Ascending aorta (tissue), 2 donors: ENCODE results near the gene CLEC1A. TPM values are rescaled to one million over a fixed set of nuclear protein-coding genes. Genes with fewer than 3 reads are reported as not detected.

ENCODE experiments used
- DNase-seq, 2 donors: peaks; one replicate each; pipeline ENCODE4 v3.0.0-alpha.2; 2019; ENCODE audit warnings: low spot score in 2 of 2
- H3K27ac ChIP-seq, 2 donors: fragments of 200-600 bp; sonication (generic); one replicate each; pipeline ENCODE4 v1.5.1; 2016 to 2017; ENCODE audit warnings: mild to moderate bottlenecking in 1 of 2
- H3K27me3 ChIP-seq: fragments of 200-600 bp; sonication (generic); one replicate; pipeline ENCODE4 v1.5.1; 2017
- H3K36me3 ChIP-seq, 2 donors: fragments of 200-600 bp; sonication (generic); one replicate each; pipeline ENCODE4 v1.5.1; 2016
- H3K4me1 ChIP-seq, 2 donors: fragments of 200-600 bp; sonication (generic); one replicate each; pipeline ENCODE4 v1.5.1; 2016 to 2017; ENCODE audit warnings: mild to moderate bottlenecking in 1 of 2
- H3K4me3 ChIP-seq, 2 donors: fragments of 200-600 bp; sonication (generic); one replicate each; pipeline ENCODE4 v1.5.1; 2016 to 2017; ENCODE audit warnings: mild to moderate bottlenecking in 1 of 2
- H3K9me3 ChIP-seq, 2 donors: fragments of 200-600 bp; sonication (generic); one replicate each; pipeline ENCODE4 v1.5.1; 2016
- intact Hi-C: fragments of 100-400 bp; cut with DNase I; formaldehyde crosslinking; loops from one replicate; pipeline ENCODE4 v1.15.1; 2023
- total RNA-seq: library from RNA; depleted of rRNA; stranded (reverse); fragments of >200 nt; gene quantifications from one replicate; pipeline ENCODE4 v1.1.0, GENCODE V29; 2016
- TF ChIP-seq, protein P1 (sequence below), 3 experiments: fragments of 200-600 bp in 2 of 3; fragments of 450-650 bp in 1 of 3; sonication (generic) in 2 of 3; IDR thresholded peaks; one replicate each; pipeline ENCODE4 v1.5.1; 2016 to 2019; ENCODE audit warnings: antibody characterized with exemption in 3 of 3, mild to moderate bottlenecking in 1 of 3, moderate library complexity in 1 of 3

Gene CLEC1A
- total RNA-seq, 1 donor from 2014 or later = 13.2 TPM

DNA sequence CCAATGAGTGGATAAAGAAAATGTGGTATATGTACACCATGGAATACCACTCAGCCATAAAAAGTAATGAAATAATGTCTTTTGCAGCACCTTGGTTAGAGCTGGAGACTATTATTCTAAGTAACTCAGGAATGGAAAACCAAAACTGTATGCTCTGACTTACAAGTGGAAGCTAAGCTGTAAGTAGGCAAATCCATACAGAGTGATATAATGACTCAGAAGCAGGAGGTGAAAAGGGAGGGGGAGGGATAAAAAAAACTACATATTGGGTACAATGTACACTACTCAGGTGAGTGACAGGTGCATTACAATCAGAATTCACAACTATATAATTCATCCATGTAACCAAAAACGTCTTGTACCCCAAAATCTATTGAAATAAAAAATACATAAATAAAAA is 15.1 kb upstream of the CLEC1A start:
- no peak for DNase-seq
- no peaks in the 10 kb centered on the region for H3K9me3 ChIP-seq
- no peak overlapping the region for H3K4me3 ChIP-seq
- TF ChIP-seq, protein P1, sequence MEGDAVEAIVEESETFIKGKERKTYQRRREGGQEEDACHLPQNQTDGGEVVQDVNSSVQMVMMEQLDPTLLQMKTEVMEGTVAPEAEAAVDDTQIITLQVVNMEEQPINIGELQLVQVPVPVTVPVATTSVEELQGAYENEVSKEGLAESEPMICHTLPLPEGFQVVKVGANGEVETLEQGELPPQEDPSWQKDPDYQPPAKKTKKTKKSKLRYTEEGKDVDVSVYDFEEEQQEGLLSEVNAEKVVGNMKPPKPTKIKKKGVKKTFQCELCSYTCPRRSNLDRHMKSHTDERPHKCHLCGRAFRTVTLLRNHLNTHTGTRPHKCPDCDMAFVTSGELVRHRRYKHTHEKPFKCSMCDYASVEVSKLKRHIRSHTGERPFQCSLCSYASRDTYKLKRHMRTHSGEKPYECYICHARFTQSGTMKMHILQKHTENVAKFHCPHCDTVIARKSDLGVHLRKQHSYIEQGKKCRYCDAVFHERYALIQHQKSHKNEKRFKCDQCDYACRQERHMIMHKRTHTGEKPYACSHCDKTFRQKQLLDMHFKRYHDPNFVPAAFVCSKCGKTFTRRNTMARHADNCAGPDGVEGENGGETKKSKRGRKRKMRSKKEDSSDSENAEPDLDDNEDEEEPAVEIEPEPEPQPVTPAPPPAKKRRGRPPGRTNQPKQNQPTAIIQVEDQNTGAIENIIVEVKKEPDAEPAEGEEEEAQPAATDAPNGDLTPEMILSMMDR (IDR thresholded peaks at IDR 0.05) = no peak
- no peaks in the 10 kb centered on the region for H3K27me3 ChIP-seq
- H3K27ac ChIP-seq = no peak overlapping the region
- intact Hi-C loops = no loop called here
- no peaks in the 10 kb centered on the region for H3K4me1 ChIP-seq
- H3K36me3 ChIP-seq = no peaks in the 10 kb centered on the region

DNA sequence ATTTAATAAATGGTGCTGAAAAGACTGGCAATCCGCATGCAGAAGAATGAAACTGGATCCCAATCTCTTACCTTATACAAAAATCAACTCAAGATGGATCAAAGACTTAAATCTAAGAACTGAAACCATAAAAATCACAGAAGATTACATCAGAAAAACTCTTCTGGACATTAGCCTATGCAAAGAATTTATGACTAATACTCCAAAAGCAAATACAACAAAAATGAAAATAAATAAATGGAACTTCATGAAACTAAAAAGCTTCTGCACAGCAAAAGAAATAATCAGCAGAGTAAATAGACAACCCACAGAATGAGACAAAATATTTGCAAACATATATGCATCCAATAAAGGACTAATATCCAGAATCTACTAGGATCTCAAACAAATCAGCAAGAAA is 14.3 kb upstream of the CLEC1A start:
- intact Hi-C loops = no loop called here
- H3K9me3 ChIP-seq = no peaks in the 10 kb centered on the region

DNA sequence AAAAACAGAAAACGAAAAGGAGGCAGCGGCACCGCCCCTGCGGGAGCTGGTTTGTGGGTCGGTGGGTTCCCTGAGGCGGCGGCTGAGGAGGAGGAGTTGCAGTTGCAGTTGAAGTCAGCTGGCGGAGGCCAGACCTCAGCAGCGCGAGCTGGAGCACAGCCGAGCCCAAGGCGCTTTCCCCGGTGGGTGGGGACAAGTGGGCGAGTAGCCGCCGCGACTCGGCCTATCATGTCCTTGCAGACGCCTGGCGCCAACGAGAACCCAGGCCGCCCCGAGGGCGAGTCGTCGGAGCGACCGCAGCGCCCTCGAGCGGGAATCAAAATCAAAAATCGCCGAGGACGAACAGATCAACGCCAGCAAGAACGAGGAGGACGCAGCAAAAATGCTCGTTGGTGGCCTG is 12.7 kb upstream of the CLEC1A start:
- TF ChIP-seq, protein P1 (IDR thresholded peaks at IDR 0.05) = no peak
- no peaks in the 10 kb centered on the region for H3K9me3 ChIP-seq
- no peak for DNase-seq
- H3K4me1 ChIP-seq = no peaks in the 10 kb centered on the region
- H3K4me3 ChIP-seq = no peak overlapping the region
- H3K36me3 ChIP-seq = no peaks in the 10 kb centered on the region
- H3K27ac ChIP-seq = no peak overlapping the region
- intact Hi-C loops = no loop called here
- no peaks in the 10 kb centered on the region for H3K27me3 ChIP-seq

More for the DNA sequence above, 14.3 kb upstream of the CLEC1A start:
- no peak overlapping the region for H3K4me3 ChIP-seq
- TF ChIP-seq, protein P1 (IDR thresholded peaks at IDR 0.05) = no peak
- DNase-seq = no peak
- no peaks in the 10 kb centered on the region for H3K36me3 ChIP-seq
- H3K4me1 ChIP-seq = no peaks in the 10 kb centered on the region
- H3K27ac ChIP-seq = no peak overlapping the region
- no peaks in the 10 kb centered on the region for H3K27me3 ChIP-seq

DNA sequence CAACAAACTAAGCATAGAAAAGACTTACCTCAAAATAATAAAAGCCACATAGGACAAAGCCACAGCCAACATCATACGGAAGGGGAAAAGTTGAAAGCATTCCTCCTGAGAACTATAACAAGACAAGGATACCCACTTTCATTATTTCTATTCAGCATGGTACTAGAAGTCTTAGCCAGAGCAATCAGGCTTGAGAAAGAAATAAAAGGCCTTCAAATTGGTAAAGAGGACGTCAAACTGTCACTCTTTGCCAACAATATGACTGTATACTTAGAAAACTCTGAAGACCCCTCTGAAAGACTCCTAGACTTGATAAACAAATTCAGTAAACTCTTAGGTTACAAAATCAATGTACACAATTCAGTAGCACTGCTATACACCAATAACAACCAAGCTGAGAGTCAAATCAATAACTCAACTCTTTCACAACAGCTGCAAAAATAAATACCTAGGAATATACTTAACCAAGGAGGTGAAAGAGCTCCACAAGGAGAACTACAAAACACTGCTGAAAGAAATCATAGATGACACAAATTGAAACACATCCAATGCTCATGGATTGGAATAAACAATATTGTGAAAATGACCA is 11.6 kb upstream of the CLEC1A start:
- no peak overlapping the region for H3K27ac ChIP-seq
- intact Hi-C loops = no loop called here
- H3K27me3 ChIP-seq = no peaks in the 10 kb centered on the region
- no peak for DNase-seq
- no peaks in the 10 kb centered on the region for H3K36me3 ChIP-seq
- no peaks in the 10 kb centered on the region for H3K4me1 ChIP-seq
- H3K4me3 ChIP-seq = no peak overlapping the region
- TF ChIP-seq, protein P1 (IDR thresholded peaks at IDR 0.05) = no peak
- H3K9me3 ChIP-seq = no peaks in the 10 kb centered on the region

DNA sequence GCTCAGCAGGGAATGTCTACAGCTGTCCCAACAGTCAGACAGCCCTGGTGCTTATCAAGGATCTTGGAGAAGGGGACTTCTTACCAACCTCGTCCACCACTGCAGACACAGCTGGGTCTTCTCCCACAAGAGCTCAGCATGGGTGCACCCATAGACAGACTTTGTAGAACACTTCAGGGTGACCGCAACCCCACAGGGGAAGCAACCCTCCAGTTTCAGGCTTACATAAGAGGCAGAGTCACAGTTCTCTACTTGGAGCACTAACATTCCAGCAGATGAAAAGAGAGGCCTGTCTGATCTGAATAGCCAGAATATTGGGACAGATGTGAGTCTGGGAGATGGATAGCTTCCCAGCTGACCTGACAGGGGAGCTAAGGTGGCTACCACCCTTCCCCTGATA is 3.5 kb upstream of the CLEC1A start:
- intact Hi-C loops = no loop called here
- Histone ChIP-seq H3K4me1 (no peaks in the 10 kb centered on the region), H3K4me3 (no peak overlapping the region), H3K36me3 (no peaks in the 10 kb centered on the region), H3K27me3 (no peaks in the 10 kb centered on the region), H3K9me3 (no peaks in the 10 kb centered on the region), H3K27ac (no peak overlapping the region)
- DNase-seq = no peak
- TF ChIP-seq, protein P1 (IDR thresholded peaks at IDR 0.05) = no peak
